B cell (primary cell): ENCODE measurements around the gene NOXA1.

ENCODE experiments used
- CTCF ChIP-seq: fragments of 200-600 bp; IDR thresholded peaks from one replicate; pipeline ENCODE4 v1.8.0; 2022; ENCODE audit warnings: antibody characterized with exemption, mild to moderate bottlenecking
- EZH2 ChIP-seq: IDR thresholded peaks from 2 replicates; pipeline ENCODE4 v1.6.1; 2012; ENCODE audit warnings: borderline replicate concordance, low read depth, mild to moderate bottlenecking, moderate library complexity, low read length; ENCODE audit not compliant: insufficient read depth, poor library complexity, severe bottlenecking

- no peak for TF ChIP-seq CTCF
- TF ChIP-seq EZH2, result no peak
Measured at GRCh38 chr9:137402746-137403145, 20.4 kb upstream of the NOXA1 start.
